Gastrocnemius medialis (tissue), 4 donors: Measurements from ENCODE around the gene CNNM2. TPM values are rescaled to one million over a fixed set of nuclear protein-coding genes. Genes with fewer than 3 reads are reported as not detected.

Experiments used
- ATAC-seq, 2 donors: fragments of 150-250 bp; one replicate each; pipeline ENCODE4 v1.9.1; 2016
- DNase-seq, 2 donors: peaks; one replicate each; pipeline ENCODE4 v3.0.0-alpha.2; 2019
- H3K27ac ChIP-seq, 4 donors: fragments of 200-600 bp; sonication (generic); 1 replicate in 1 of 4; 2 replicates in 3 of 4; pipeline ENCODE4 v1.5.1; 2016 to 2018; ENCODE audit warnings: mild to moderate bottlenecking in 2 of 4, moderate library complexity in 1 of 4
- H3K27me3 ChIP-seq, 3 donors: fragments of 200-600 bp; sonication (generic) in 2 of 3; 1 replicate in 1 of 3; 2 replicates in 2 of 3; pipeline versions ENCODE4 v1.5.1 to v1.6.0; 2016 to 2019; ENCODE audit warnings: mild to moderate bottlenecking in 1 of 3, moderate library complexity in 1 of 3
- H3K36me3 ChIP-seq, 2 donors: fragments of 200-600 bp; sonication (generic) in 1 of 2; one replicate each; pipeline ENCODE4 v1.5.1; 2017 to 2018
- H3K4me1 ChIP-seq, 2 donors: fragments of 200-600 bp; sonication (generic) in 1 of 2; one replicate each; pipeline ENCODE4 v1.5.1; 2016 to 2017; ENCODE audit warnings: mild to moderate bottlenecking in 2 of 2
- H3K4me3 ChIP-seq, 4 donors: fragments of 200-600 bp; sonication (generic) in 3 of 4; 1 replicate in 1 of 4; 2 replicates in 3 of 4; pipeline ENCODE4 v1.5.1; 2016 to 2019; ENCODE audit warnings: mild to moderate bottlenecking in 2 of 4
- H3K9me3 ChIP-seq, 3 donors: fragments of 200-600 bp; sonication (generic) in 2 of 3; 1 replicate in 1 of 3; 2 replicates in 2 of 3; pipeline ENCODE4 v1.5.1; 2016 to 2019
- CTCF ChIP-seq, 5 experiments: fragments of 450-650 bp in 3 of 5; fragments of 200-600 bp in 2 of 5; sonication (generic) in 2 of 5; IDR thresholded peaks in 4 of 5; conservative IDR thresholded peaks in 1 of 5; 1 replicate in 4 of 5; 2 replicates in 1 of 5; pipeline ENCODE4 v1.5.1; 2016 to 2019; ENCODE audit warnings: antibody characterized with exemption in 5 of 5, mild to moderate bottlenecking in 3 of 5, moderate library complexity in 3 of 5
- POLR2A ChIP-seq, 2 donors: fragments of 450-650 bp; IDR thresholded peaks; one replicate each; pipeline ENCODE4 v1.6.1; 2017; ENCODE audit warnings: antibody characterized with exemption in 2 of 2, mild to moderate bottlenecking in 2 of 2, moderate library complexity in 2 of 2
- in situ Hi-C, 4 donors: fragments of 200-750 bp; cut with MboI; loops; one replicate each; pipeline versions ENCODE4 v1.15.0 to v1.8.0; 2017; ENCODE audit warnings: low sequenced_read_pairs in 4 of 4
- intact Hi-C: fragments of 100-400 bp; cut with DNase I; formaldehyde crosslinking; loops from one replicate; pipeline ENCODE4 v1.15.1; 2023; ENCODE audit warnings: low total_unique reads
- total RNA-seq, 4 donors: library from RNA; depleted of rRNA; stranded (reverse); fragments of >200 nt; gene quantifications; one replicate each; pipeline versions ENCODE4 v1.1.0 to v1.2.3, GENCODE V29; 2016

Gene CNNM2
- total RNA-seq, 4 donors from 2014 or later: 1.1 to 3.2 (median 2.0) TPM

- Histone ChIP-seq H3K9me3 (no peaks in the 10 kb centered on the region), H3K4me3 (no peak overlapping the region), H3K36me3 (no peaks in the 10 kb centered on the region), H3K27ac (no peak overlapping the region), H3K27me3 (no peaks in the 10 kb centered on the region), H3K4me1 (peaks cover 6 to 8% of the 10 kb centered on the region in 2 donors)
- intact Hi-C loops: no loop called here
- DNase-seq (no peak), ATAC-seq (no peak)
- TF ChIP-seq CTCF (IDR thresholded peaks at IDR 0.05 in 4 of 5, conservative IDR thresholded peaks at IDR 0.05 in 1 of 5): no peak
- TF ChIP-seq POLR2A (IDR thresholded peaks at IDR 0.05): no peak
- in situ Hi-C loops: no loop called here
Observed at GRCh38 chr10:102985811-102986210, 67.7 kb downstream of the CNNM2 start.

GRCh38 chr10:102988404-102989314 is 70.6 kb downstream of the CNNM2 start:
- Histone ChIP-seq H3K4me3 (no peak overlapping the region), H3K36me3 (no peaks in the 10 kb centered on the region), H3K4me1 (peaks cover 6 to 8% of the 10 kb centered on the region in 2 donors), H3K27me3 (no peaks in the 10 kb centered on the region), H3K9me3 (no peaks in the 10 kb centered on the region), H3K27ac (no peak overlapping the region)
- ATAC-seq (no peak), DNase-seq (no peak)
- intact Hi-C loops (no loop called here), in situ Hi-C loops (no loop called here)
- no peak for TF ChIP-seq CTCF (IDR thresholded peaks at IDR 0.05 in 4 of 5, conservative IDR thresholded peaks at IDR 0.05 in 1 of 5)

DNA sequence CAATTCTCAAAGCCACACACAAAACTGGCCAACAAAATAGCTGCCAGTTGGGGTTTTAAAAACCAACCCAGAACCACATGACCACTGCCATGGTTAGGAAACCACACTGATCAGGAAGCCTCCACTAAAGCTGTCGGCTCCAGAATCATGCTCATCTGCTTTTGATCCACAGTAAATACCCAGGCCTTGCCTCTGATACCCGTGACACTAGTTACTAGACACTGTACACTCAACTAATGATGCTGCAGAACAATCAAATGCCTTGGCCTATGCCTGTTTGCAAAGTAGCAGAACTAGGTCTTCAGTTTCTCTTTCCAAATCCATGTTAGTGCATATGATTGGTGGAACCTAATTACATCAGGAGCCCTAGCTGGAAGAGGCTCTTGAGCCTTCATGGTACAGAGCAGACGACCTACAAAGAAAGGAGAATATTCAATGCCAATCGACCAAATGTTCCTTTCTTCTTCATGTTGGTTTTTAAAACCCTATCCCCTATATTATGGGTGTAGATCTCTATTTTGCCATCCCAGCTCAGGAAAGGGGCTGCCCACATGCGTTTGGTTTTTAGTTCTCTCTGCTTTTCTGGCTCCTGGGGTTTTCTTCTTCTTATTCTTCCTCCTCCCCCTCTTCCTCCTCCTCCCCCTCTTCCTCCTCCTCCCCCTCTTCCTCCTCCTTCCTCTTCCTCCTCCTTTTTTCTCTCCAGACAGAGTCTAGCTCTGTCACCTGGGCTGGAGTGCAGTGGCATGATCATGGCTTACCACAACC is 76.6 kb downstream of the CNNM2 start:
- in situ Hi-C loops: no loop called here
- TF ChIP-seq POLR2A (IDR thresholded peaks at IDR 0.05) (no peak), CTCF (IDR thresholded peaks at IDR 0.05 in 4 of 5, conservative IDR thresholded peaks at IDR 0.05 in 1 of 5) (no peak)

DNA sequence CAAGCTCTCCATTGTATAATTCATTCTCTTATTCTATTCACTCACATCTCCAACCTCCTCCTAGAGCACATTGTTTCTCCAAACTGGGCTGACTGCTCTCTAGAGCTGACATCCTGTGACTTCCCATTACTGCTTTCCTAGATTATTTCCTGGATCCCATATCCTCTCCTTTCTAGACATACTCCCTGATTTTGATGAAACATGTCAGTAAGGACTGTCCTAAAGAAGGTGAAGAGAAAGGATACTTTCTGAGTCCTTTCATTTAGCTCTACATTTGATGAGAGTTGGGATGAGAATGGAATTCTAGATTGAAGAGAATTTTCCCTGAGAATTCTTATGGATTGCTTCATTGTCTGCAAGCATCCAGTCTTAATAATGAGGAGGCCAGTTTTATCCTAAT is 78.8 kb downstream of the CNNM2 start:
- no peak for ATAC-seq
- in situ Hi-C loops: no loop called here

More for the DNA sequence above, 76.6 kb downstream of the CNNM2 start:
- Histone ChIP-seq H3K36me3 (no peaks in the 10 kb centered on the region), H3K27me3 (no peaks in the 10 kb centered on the region), H3K9me3 (no peaks in the 10 kb centered on the region), H3K27ac (no peak overlapping the region), H3K4me3 (no peak overlapping the region), H3K4me1 (no peaks in the 10 kb centered on the region)
- ATAC-seq: no peak
- intact Hi-C loops: no loop called here
- DNase-seq: no peak

More for the DNA sequence above, 78.8 kb downstream of the CNNM2 start:
- H3K9me3 ChIP-seq: no peaks in the 10 kb centered on the region
- TF ChIP-seq CTCF (IDR thresholded peaks at IDR 0.05 in 4 of 5, conservative IDR thresholded peaks at IDR 0.05 in 1 of 5) (no peak), POLR2A (IDR thresholded peaks at IDR 0.05) (no peak)
- DNase-seq: no peak
- no peaks in the 10 kb centered on the region for H3K27me3 ChIP-seq
- H3K36me3 ChIP-seq: no peaks in the 10 kb centered on the region
- H3K4me3 ChIP-seq: no peak overlapping the region
- no peak overlapping the region for H3K27ac ChIP-seq
- intact Hi-C loops: no loop called here
- no peaks in the 10 kb centered on the region for H3K4me1 ChIP-seq
